Measurements from ENCODE around the gene MCAM. TPM values are rescaled to one million over a fixed set of nuclear protein-coding genes. Genes with fewer than 3 reads are reported as not detected.

MCAM gene
- total RNA-seq, 1 donor from 2014 or later, result 10.3 TPM

- H3K9me3 Mint-ChIP-seq, result no peaks in the 10 kb centered on the region
- TF ChIP-seq CTCF (conservative IDR thresholded peaks at IDR 0.05), result no peak
- peaks cover 6% of the 10 kb centered on the region for H3K4me1 Mint-ChIP-seq (ENCODE audit: unreplicated experiment)
- no peak for DNase-seq (ENCODE audit: extremely low spot score, unreplicated experiment)
- peaks cover 27% of the 10 kb centered on the region for H3K27me3 Mint-ChIP-seq
- no peaks in the 10 kb centered on the region for H3K36me3 Mint-ChIP-seq
- H3K27ac Mint-ChIP-seq, result no peak overlapping the region
- H3K4me3 Mint-ChIP-seq, result no peak overlapping the region
Observed at GRCh38 chr11:119350302-119350701, 33.4 kb upstream of the MCAM start.

GRCh38 chr11:119347940-119348605 is 31.1 kb upstream of the MCAM start:
- Mint-ChIP-seq H3K4me3 (no peak overlapping the region), H3K9me3 (no peaks in the 10 kb centered on the region), H3K36me3 (no peaks in the 10 kb centered on the region), H3K27me3 (peaks cover 43% of the 10 kb centered on the region), H3K4me1 (ENCODE audit: unreplicated experiment) (peaks cover 5% of the 10 kb centered on the region), H3K27ac (no peak overlapping the region)
- no peak for DNase-seq (ENCODE audit: extremely low spot score, unreplicated experiment)
- no peak for TF ChIP-seq CTCF (conservative IDR thresholded peaks at IDR 0.05)

GRCh38 chr11:119347242-119347641 is 30.3 kb upstream of the MCAM start:
- Mint-ChIP-seq H3K36me3 (no peaks in the 10 kb centered on the region), H3K27me3 (peaks cover 47% of the 10 kb centered on the region), H3K4me3 (no peak overlapping the region), H3K9me3 (no peaks in the 10 kb centered on the region), H3K4me1 (ENCODE audit: unreplicated experiment) (no peaks in the 10 kb centered on the region), H3K27ac (no peak overlapping the region)
- no peak for TF ChIP-seq CTCF (conservative IDR thresholded peaks at IDR 0.05)
- DNase-seq (ENCODE audit: extremely low spot score, unreplicated experiment), result no peak

- no peak for TF ChIP-seq CTCF (conservative IDR thresholded peaks at IDR 0.05)
- Mint-ChIP-seq H3K9me3 (no peaks in the 10 kb centered on the region), H3K27ac (no peak within 1 kb of the TSS), H3K4me1 (ENCODE audit: unreplicated experiment) (no peaks in the 10 kb centered on the region), H3K4me3 (no peak within 1 kb of the TSS), H3K27me3 (peaks cover 53% of the 10 kb centered on the region), H3K36me3 (no peaks in the 10 kb centered on the region)
- no peak for DNase-seq (ENCODE audit: extremely low spot score, unreplicated experiment)
Observed at GRCh38 chr11:119346605-119347004, 29.7 kb upstream of the MCAM start, which contains the start of gene MFRP. Gene MFRP, minus strand, starts transcription at chr11:119346705. Its CDS starts 192 bp downstream, at chr11:119346513.

GRCh38 chr11:119345685-119346084 is 28.8 kb upstream of the MCAM start:
- no peak for TF ChIP-seq CTCF (conservative IDR thresholded peaks at IDR 0.05)
- DNase-seq (ENCODE audit: extremely low spot score, unreplicated experiment), result no peak
- Mint-ChIP-seq H3K27ac (no peak overlapping the region), H3K4me1 (ENCODE audit: unreplicated experiment) (peaks cover 5% of the 10 kb centered on the region), H3K4me3 (no peak overlapping the region), H3K36me3 (no peaks in the 10 kb centered on the region), H3K9me3 (no peaks in the 10 kb centered on the region), H3K27me3 (peaks cover 57% of the 10 kb centered on the region)

All from type B pancreatic cell (in vitro differentiated cells).